Activated T-helper 9 cell treated with anti-CD3 and anti-CD28 coated beads, Interleukin-2, amount 50 U/mL, for 16 hours (primary cell): ENCODE data around the gene FUT4.
"Not testable (repeated sequence)": the region's sequence is repeated elsewhere in the genome, so short reads cannot be mapped to it uniquely, and the experiment has no call there.

Experiments used
- DNase-seq: peaks from one replicate; pipeline ENCODE4 v3.0.0-alpha.2; 2020; ENCODE audit warnings: low read depth

Gene FUT4

GRCh38 chr11:94543695-94544645, at the start of gene FUT4:
TSS of gene FUT4 (plus strand) at chr11:94543921. CDS start at chr11:94544134, 213 bp downstream.
- peak; percentile 59 for DNase-seq

DNA sequence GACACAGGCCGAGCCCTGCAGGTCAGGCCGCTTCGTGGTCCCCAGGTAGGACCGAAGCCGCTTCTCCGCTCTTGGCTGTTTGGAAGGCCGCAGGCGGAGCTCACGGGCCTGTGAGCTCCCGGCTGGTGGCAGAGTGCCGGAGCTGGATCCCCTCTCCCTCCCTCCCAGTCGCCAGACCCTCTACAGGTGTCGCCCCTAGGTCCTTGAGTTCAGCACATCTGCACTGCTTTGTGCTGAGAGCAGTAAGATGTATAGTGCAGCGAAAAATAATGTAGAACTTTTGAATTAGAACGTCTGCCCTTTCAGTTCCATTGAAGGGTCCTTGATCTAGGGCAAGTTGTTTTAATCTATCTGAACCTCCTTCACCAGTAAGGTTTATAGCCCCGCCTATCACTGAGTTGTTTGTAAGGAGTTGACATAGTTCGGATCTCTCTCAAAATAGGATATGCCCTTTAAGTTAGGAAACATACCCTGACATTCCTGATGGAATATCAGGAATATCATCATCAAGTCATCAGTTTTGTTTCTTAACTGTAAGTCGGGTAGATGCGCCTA, 49.5 kb upstream of the FUT4 start:
- DNase-seq, result no peak

GRCh38 chr11:94500181-94500580, 43.5 kb upstream of the FUT4 start:
- no peak for DNase-seq

DNA sequence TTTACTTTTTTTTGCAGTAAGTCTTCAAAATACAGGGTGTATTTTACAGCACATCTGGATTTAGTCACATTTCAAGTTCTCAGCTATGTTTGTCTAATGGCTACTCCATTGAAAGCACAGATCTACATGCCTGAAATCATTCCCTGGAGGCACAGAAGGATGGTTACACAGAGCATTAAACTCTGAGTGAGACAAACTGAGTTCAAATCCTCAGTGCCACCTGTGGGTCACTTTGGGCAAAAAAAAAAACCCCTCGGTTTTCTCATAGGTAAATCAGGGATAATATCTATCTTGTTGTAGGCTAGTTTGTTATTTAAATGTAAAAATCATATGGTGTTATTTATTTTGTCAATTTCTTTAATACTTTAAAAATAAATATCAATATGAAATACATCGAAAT, 42.2 kb upstream of the FUT4 start:
- DNase-seq, result no peak

- DNase-seq, result no peak
These were observed 38.9 kb upstream of the FUT4 start for GRCh38 chr11:94504689-94505293.

GRCh38 chr11:94506513-94506912, 37.2 kb upstream of the FUT4 start:
- not testable (repeated sequence) for DNase-seq

DNA sequence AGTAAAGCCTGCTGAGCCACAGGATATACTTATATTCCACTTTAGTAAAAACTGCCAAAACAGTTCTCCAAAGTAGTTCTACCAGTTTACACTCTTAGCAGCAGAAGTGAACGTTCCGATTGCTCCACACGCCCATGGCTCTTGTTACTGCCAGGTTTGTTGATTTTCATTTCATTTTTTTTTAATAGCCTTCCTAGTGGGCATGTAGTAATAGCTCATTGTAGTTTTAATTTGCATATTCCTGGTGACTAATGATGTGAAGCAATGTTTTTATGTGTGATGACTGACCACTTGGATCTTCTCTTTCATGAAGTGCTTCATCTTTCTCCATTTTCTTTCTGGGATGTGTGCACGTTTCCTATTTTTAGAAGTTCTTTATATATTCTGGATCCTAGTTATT, 36.2 kb upstream of the FUT4 start:
- DNase-seq, result no peak

DNA sequence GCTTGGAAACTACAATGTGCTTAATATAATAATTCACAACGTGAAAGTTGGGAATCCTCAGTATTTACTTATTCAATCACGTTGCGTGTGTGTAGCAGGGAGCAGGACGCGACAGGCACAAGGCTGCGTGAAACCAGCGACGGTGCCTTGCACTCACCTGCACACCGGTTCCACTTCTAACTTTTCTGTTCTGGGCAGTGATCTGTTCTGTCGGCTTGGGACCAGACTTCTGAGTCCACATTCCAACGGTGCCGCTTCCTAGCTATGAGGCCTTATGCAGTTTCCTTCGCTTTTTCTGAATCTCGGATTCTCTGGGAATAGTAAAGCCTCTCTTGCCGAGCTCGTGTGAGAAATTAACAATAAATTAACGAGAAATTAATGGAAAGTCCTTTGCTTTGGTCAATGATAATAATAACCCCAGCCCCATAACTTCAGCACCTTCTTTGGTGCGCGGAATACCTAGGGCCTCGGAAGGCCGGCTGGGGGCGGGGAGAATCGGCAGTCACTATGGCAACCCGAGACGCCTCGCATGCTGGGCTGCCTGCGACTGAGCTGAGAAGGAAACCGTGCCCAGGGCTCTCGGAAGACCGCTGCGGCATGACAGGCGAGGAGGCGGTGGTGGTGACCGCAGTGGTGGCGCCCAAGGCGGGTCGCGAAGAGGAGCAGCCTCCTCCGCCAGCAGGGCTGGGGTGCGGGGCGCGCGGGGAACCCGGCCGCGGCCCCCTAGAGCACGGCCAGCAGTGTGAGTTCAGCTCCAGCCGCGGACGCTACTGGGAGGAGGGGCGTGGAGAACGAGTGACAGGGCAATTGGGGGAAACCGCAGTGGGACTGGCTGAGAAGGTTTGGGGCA, 31.6 kb upstream of the FUT4 start, which contains the start of gene C11orf97:
C11orf97 (plus strand) TSS at position 530 of the 850 bp plus-strand sequence; CDS start at position 598, 68 bp downstream.
- DNase-seq, result peak; percentile 34

GRCh38 chr11:94513091-94513490, 30.6 kb upstream of the FUT4 start:
- DNase-seq, result no peak

DNA sequence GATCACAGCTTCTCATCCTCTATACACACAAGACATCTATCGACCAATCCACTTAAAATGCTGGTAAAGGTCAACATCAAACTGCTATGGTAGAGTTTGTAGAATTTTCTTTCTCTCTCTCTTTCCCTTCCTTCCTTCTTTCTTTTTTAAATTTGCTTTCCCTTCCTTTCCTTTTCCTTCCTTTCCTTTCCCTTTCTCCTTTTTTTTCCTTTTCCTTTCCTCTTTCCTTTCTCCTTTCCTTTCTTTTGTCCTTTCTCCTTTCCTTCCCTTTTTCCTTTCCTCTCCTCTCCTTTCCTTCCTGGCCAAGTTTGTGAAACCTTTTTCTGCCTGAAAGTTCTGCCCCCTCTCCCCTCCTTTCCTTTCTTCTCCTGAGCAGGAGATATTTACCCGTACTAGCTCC, 28.3 kb upstream of the FUT4 start:
- no peak for DNase-seq

DNA sequence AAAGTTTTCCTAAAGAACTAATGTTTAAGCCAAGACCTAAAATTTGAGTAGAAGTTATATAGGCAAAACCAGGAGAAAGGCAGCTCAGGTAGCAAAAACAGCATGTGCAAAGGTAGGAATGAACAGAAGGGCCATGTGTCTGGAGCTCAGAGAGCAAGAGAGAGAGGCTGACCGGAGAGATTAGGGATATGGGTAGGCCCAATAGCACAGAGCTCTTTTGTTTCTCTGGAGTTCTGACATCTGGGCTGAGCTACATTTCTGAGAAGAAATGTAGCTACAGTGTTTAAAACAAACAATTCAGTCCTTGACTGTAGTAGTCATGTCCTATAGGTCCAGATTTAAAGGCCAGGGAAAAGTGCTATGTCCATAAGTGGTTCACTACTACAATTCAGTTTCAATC, 27.0 kb upstream of the FUT4 start:
- no peak for DNase-seq

DNA sequence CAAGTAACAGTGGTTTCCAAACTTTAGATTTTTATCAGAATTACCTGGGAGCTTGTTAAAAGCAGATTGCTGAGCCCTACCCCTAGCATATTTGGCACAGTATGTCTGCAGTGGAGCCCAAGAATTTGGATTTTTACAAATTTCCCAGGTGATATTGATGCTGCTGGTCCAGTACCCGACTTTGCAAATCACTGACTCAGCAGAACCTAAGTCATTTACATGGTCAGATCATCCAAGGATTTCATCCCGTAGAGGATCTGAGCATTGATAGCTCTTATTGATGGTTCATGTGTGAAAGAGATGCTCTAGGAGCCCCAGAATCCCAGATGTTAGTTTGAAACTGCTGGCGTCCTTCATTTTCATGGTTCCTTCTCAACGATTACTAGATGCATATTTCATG, 25.4 kb upstream of the FUT4 start:
- no peak for DNase-seq

- DNase-seq, result no peak
These were observed 24.1 kb upstream of the FUT4 start for GRCh38 chr11:94519478-94520084.

- no peak for DNase-seq
These were observed 22.0 kb upstream of the FUT4 start for GRCh38 chr11:94521684-94522083.

DNA sequence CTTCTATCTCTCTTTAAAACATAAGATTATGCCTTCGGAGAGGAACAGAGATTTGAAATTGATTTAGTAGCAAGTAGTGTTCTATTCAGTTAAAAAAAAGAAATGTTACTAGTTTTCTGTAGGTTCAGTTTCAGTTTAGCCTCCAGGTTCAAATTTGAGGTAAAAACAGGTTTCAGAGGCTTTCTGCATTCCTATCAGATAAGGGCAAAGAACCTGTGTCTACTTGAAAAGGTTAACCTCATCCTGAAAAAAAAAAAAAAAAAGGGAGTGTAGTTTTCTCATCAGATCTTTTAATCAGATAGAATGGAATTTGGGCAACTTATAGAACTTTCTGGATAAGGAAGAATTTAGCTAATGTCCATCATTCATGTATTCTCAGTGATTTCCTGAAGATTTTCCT, 19.4 kb upstream of the FUT4 start:
- DNase-seq, result no peak

GRCh38 chr11:94525546-94526324, 18.0 kb upstream of the FUT4 start:
- no peak for DNase-seq

- no peak for DNase-seq
These were observed 16.9 kb upstream of the FUT4 start for GRCh38 chr11:94526645-94527438.

DNA sequence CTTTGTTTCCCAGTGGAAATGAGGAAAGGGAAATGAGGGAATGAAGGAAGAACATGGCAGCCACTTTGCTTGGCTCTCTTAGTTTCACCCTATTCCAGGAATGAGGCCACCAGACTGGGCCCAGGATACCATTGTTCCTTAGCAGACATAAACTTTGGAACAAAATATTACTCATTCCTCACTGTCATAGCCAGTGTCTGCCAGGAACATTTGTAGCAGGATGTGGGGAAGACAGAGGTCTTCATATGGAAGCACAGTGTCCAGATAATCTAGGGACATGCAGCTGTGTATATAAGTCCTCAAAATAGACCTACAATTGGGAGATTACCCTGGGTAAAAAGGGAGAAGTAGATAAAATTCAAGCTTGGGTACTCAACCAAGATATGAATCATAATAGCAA, 15.2 kb upstream of the FUT4 start:
- no peak for DNase-seq

DNA sequence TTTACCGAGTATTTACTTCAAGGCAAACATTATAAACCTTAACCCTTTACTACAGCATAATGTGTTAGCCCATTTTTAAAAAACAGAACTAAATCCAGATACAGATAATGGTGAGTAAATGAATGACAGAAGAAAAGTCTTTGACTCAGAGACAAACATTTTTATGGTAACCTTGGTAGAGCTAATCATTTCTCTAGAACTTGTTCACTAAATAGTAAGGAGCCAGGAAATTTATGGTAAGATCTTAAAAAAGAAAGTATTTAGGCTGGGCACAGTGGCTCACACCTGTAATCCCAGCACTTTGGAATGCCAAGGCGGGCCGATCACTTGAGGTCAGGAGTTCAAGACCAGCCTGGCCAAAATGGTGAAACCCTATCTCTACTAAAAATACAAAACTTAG, 11.5 kb upstream of the FUT4 start:
- no peak for DNase-seq

- DNase-seq, result no peak
These were observed 10.5 kb upstream of the FUT4 start for GRCh38 chr11:94533206-94533605.
